Gastrocnemius medialis (tissue), 4 donors: Measurements from ENCODE around the gene FOSL2. TPM values are rescaled to one million over a fixed set of nuclear protein-coding genes. Genes with fewer than 3 reads are reported as not detected.

Experiments used
- ATAC-seq, 2 donors: fragments of 150-250 bp; one replicate each; pipeline ENCODE4 v1.9.1; 2016
- DNase-seq, 2 donors: peaks; one replicate each; pipeline ENCODE4 v3.0.0-alpha.2; 2019
- H3K27ac ChIP-seq, 4 donors: fragments of 200-600 bp; sonication (generic); 1 replicate in 1 of 4; 2 replicates in 3 of 4; pipeline ENCODE4 v1.5.1; 2016 to 2018; ENCODE audit warnings: mild to moderate bottlenecking in 2 of 4, moderate library complexity in 1 of 4
- H3K27me3 ChIP-seq, 3 donors: fragments of 200-600 bp; sonication (generic) in 2 of 3; 1 replicate in 1 of 3; 2 replicates in 2 of 3; pipeline versions ENCODE4 v1.5.1 to v1.6.0; 2016 to 2019; ENCODE audit warnings: mild to moderate bottlenecking in 1 of 3, moderate library complexity in 1 of 3
- H3K36me3 ChIP-seq, 2 donors: fragments of 200-600 bp; sonication (generic) in 1 of 2; one replicate each; pipeline ENCODE4 v1.5.1; 2017 to 2018
- H3K4me1 ChIP-seq, 2 donors: fragments of 200-600 bp; sonication (generic) in 1 of 2; one replicate each; pipeline ENCODE4 v1.5.1; 2016 to 2017; ENCODE audit warnings: mild to moderate bottlenecking in 2 of 2
- H3K4me3 ChIP-seq, 4 donors: fragments of 200-600 bp; sonication (generic) in 3 of 4; 1 replicate in 1 of 4; 2 replicates in 3 of 4; pipeline ENCODE4 v1.5.1; 2016 to 2019; ENCODE audit warnings: mild to moderate bottlenecking in 2 of 4
- H3K9me3 ChIP-seq, 3 donors: fragments of 200-600 bp; sonication (generic) in 2 of 3; 1 replicate in 1 of 3; 2 replicates in 2 of 3; pipeline ENCODE4 v1.5.1; 2016 to 2019
- CTCF ChIP-seq, 5 experiments: fragments of 450-650 bp in 3 of 5; fragments of 200-600 bp in 2 of 5; sonication (generic) in 2 of 5; IDR thresholded peaks in 4 of 5; conservative IDR thresholded peaks in 1 of 5; 1 replicate in 4 of 5; 2 replicates in 1 of 5; pipeline ENCODE4 v1.5.1; 2016 to 2019; ENCODE audit warnings: antibody characterized with exemption in 5 of 5, mild to moderate bottlenecking in 3 of 5, moderate library complexity in 3 of 5
- POLR2A ChIP-seq, 2 donors: fragments of 450-650 bp; IDR thresholded peaks; one replicate each; pipeline ENCODE4 v1.6.1; 2017; ENCODE audit warnings: antibody characterized with exemption in 2 of 2, mild to moderate bottlenecking in 2 of 2, moderate library complexity in 2 of 2
- in situ Hi-C, 4 donors: fragments of 200-750 bp; cut with MboI; loops; one replicate each; pipeline versions ENCODE4 v1.15.0 to v1.8.0; 2017; ENCODE audit warnings: low sequenced_read_pairs in 4 of 4
- intact Hi-C: fragments of 100-400 bp; cut with DNase I; formaldehyde crosslinking; loops from one replicate; pipeline ENCODE4 v1.15.1; 2023; ENCODE audit warnings: low total_unique reads
- total RNA-seq, 4 donors: library from RNA; depleted of rRNA; stranded (reverse); fragments of >200 nt; gene quantifications; one replicate each; pipeline versions ENCODE4 v1.1.0 to v1.2.3, GENCODE V29; 2016

Gene FOSL2
- total RNA-seq, 4 donors from 2014 or later = 193 to 214 (median 210) TPM

- Histone ChIP-seq H3K27ac (peak overlapping the region; percentile 74 to 89 (median 87)), H3K4me3 (peak overlapping the region in 2 of 4 donors; percentile 25 to 30), H3K4me1 (peaks cover 18 to 22% of the 10 kb centered on the region in 2 donors), H3K36me3 (no peaks in the 10 kb centered on the region), H3K9me3 (no peaks in the 10 kb centered on the region), H3K27me3 (no peaks in the 10 kb centered on the region)
- peak in 1 of 2 donors; percentile 12 for TF ChIP-seq POLR2A (IDR thresholded peaks at IDR 0.05)
- no peak for TF ChIP-seq CTCF (IDR thresholded peaks at IDR 0.05 in 4 of 5, conservative IDR thresholded peaks at IDR 0.05 in 1 of 5)
- ATAC-seq (peak; percentile 89 to 94), DNase-seq (peak; percentile 82 to 91)
- in situ Hi-C loops (no loop called here), intact Hi-C loops (no loop called here)
Measured at GRCh38 chr2:28377984-28378678, 14.5 kb upstream of the FOSL2 start.

- no peak for TF ChIP-seq CTCF (IDR thresholded peaks at IDR 0.05 in 4 of 5, conservative IDR thresholded peaks at IDR 0.05 in 1 of 5)
- no peak for TF ChIP-seq POLR2A (IDR thresholded peaks at IDR 0.05)
- Histone ChIP-seq H3K27me3 (no peaks in the 10 kb centered on the region), H3K36me3 (no peaks in the 10 kb centered on the region), H3K27ac (peak overlapping the region; percentile 74 to 89 (median 87)), H3K9me3 (no peaks in the 10 kb centered on the region), H3K4me1 (peaks cover 18 to 22% of the 10 kb centered on the region in 2 donors), H3K4me3 (peak overlapping the region in 2 of 4 donors; percentile 25 to 30)
- intact Hi-C loops (no loop called here), in situ Hi-C loops (no loop called here)
- ATAC-seq = peak in 1 of 2 donors; percentile 7
- no peak for DNase-seq
Measured at GRCh38 chr2:28378679-28379584, 13.7 kb upstream of the FOSL2 start.

GRCh38 chr2:28380219-28380618 lies 12.4 kb upstream of the FOSL2 start:
- no peak overlapping the region for H3K27ac ChIP-seq
- in situ Hi-C loops = no loop called here
- DNase-seq (no peak), ATAC-seq (no peak)
- H3K36me3 ChIP-seq = no peaks in the 10 kb centered on the region
- no peaks in the 10 kb centered on the region for H3K27me3 ChIP-seq
- no peaks in the 10 kb centered on the region for H3K9me3 ChIP-seq
- TF ChIP-seq CTCF (IDR thresholded peaks at IDR 0.05 in 4 of 5, conservative IDR thresholded peaks at IDR 0.05 in 1 of 5) (no peak), POLR2A (IDR thresholded peaks at IDR 0.05) (no peak)
- intact Hi-C loops = no loop called here
- H3K4me3 ChIP-seq = no peak overlapping the region
- peaks cover 18 to 22% of the 10 kb centered on the region in 2 donors for H3K4me1 ChIP-seq

- in situ Hi-C loops (no loop called here), intact Hi-C loops (no loop called here)
- H3K36me3 ChIP-seq = no peaks in the 10 kb centered on the region
- no peak overlapping the region for H3K27ac ChIP-seq
- ATAC-seq (no peak), DNase-seq (no peak)
- H3K9me3 ChIP-seq = no peaks in the 10 kb centered on the region
- no peak overlapping the region for H3K4me3 ChIP-seq
- TF ChIP-seq POLR2A (IDR thresholded peaks at IDR 0.05) (no peak), CTCF (IDR thresholded peaks at IDR 0.05 in 4 of 5, conservative IDR thresholded peaks at IDR 0.05 in 1 of 5) (no peak)
- H3K4me1 ChIP-seq = peaks cover 18 to 22% of the 10 kb centered on the region in 2 donors
- H3K27me3 ChIP-seq = no peaks in the 10 kb centered on the region
Measured at GRCh38 chr2:28381225-28382180, 11.2 kb upstream of the FOSL2 start.
